OCI-LY7 (cell line): Measurements from ENCODE around the gene MRI1. TPM values are rescaled to one million over a fixed set of nuclear protein-coding genes. Genes with fewer than 3 reads are reported as not detected.

Experiments
- BruUV-seq: library from RNA; stranded (reverse); fragments of 400-500 nt; replicated peaks from 2 replicates; lab custom pipeline; 2021; lab: Mats Ljungman, UMichigan
- CTCF ChIA-PET: fragments of 300-600 bp; sonication (Branson Sonifier 250); formaldehyde crosslinking; loops from one replicate; lab custom pipeline; 2022; ENCODE audit warnings: antibody characterized with exemption; ENCODE audit not compliant: unreplicated experiment; lab: Charles Lee
- POLR2A ChIA-PET: fragments of 300-600 bp; sonication (Branson Sonifier 250); formaldehyde crosslinking; loops from one replicate; lab custom pipeline; 2022; ENCODE audit warnings: antibody characterized with exemption; lab: Charles Lee
- DNase-seq: peaks from one replicate; pipeline ENCODE4 v3.0.0-alpha.2; 2015; ENCODE audit warnings: low spot score
- H2AFZ ChIP-seq: fragments of 200-600 bp; sonication (generic), shearing (Covaris generic); 2 replicates; pipeline ENCODE4 v1.6.1; 2014; ENCODE audit warnings: mild to moderate bottlenecking, antibody characterized with exemption, low read length, moderate library complexity
- H3K27ac ChIP-seq: fragments of 200-600 bp; sonication (generic); 2 replicates; pipeline ENCODE4 v1.5.1; 2014; ENCODE audit warnings: mixed run types, low read depth, mild to moderate bottlenecking, moderate library complexity, low read length, inconsistent platforms; ENCODE audit not compliant: poor library complexity, severe bottlenecking
- H3K36me3 ChIP-seq: fragments of 200-600 bp; sonication (generic); 2 replicates; pipeline ENCODE4 v1.6.1; 2014; ENCODE audit warnings: mild to moderate bottlenecking, antibody characterized with exemption, low read length, moderate library complexity, mixed read lengths; ENCODE audit not compliant: insufficient read depth
- H3K4me1 ChIP-seq: fragments of 200-600 bp; sonication (generic); 2 replicates; pipeline ENCODE4 v1.5.1; 2014; ENCODE audit warnings: mild to moderate bottlenecking, low read length; ENCODE audit not compliant: insufficient read depth, poor library complexity, severe bottlenecking
- H3K4me2 ChIP-seq: fragments of 200-600 bp; sonication (generic); 2 replicates; pipeline ENCODE4 v1.6.1; 2014; ENCODE audit warnings: mild to moderate bottlenecking, low read length
- H3K4me3 ChIP-seq: fragments of 200-600 bp; sonication (generic); 2 replicates; pipeline ENCODE4 v1.5.1; 2014; ENCODE audit warnings: mild to moderate bottlenecking, low read depth, low read length; ENCODE audit not compliant: poor library complexity, severe bottlenecking
- H3K79me2 ChIP-seq: fragments of 200-600 bp; sonication (generic); 2 replicates; pipeline ENCODE4 v1.6.1; 2016; ENCODE audit warnings: low read depth, mild to moderate bottlenecking, low read length, moderate library complexity, mixed read lengths; ENCODE audit not compliant: insufficient read depth
- H3K9me2 ChIP-seq: fragments of 200-600 bp; sonication (generic); 2 replicates; pipeline ENCODE4 v1.6.1; 2016; ENCODE audit warnings: mild to moderate bottlenecking, low read length, mixed read lengths; ENCODE audit not compliant: insufficient read depth
- H3K9me3 ChIP-seq: fragments of 200-600 bp; sonication (generic); 2 replicates; pipeline ENCODE4 v1.6.1; 2014; ENCODE audit warnings: mild to moderate bottlenecking, mixed run types, low read length, mixed read lengths
- H4K20me1 ChIP-seq: fragments of 200-600 bp; sonication (generic); 2 replicates; pipeline ENCODE4 v1.6.1; 2014; ENCODE audit warnings: mild to moderate bottlenecking, antibody characterized with exemption, low read length, moderate library complexity, mixed read lengths; ENCODE audit not compliant: insufficient read depth
- EZH2phosphoT487 ChIP-seq: fragments of 200-600 bp; sonication (generic); IDR thresholded peaks from 2 replicates; pipeline ENCODE4 v1.6.1; 2018; ENCODE audit warnings: low read depth, borderline replicate concordance, mild to moderate bottlenecking, mixed run types, antibody characterized with exemption, low read length, moderate library complexity, mixed read lengths
- intact Hi-C: fragments of 100-400 bp; cut with micrococcal nuclease; formaldehyde crosslinking; loops from one replicate; pipeline ENCODE4 v1.10.0; 2022; ENCODE audit not compliant: unreplicated experiment
- total RNA-seq, 2 experiments: library from RNA; depleted of rRNA in 1 of 2; stranded (reverse); fragments of >200 nt in 1 of 2; shearing (Covaris generic) in 1 of 2; gene quantifications; 2 replicates each; pipeline ENCODE4 v1.2.3, GENCODE V29; 2014 to 2022
- TF ChIP-seq, protein P1 (sequence below): fragments of 200-600 bp; sonication (generic); conservative IDR thresholded peaks from 2 replicates; pipeline ENCODE4 v1.5.1; 2014; ENCODE audit warnings: mild to moderate bottlenecking, antibody characterized with exemption, low read length, moderate library complexity, mixed read lengths

MRI1 gene
- total RNA-seq, 2 experiments from 2014 or later, result 23.4 to 27.3 TPM

GRCh38 chr19:13817615-13818371 lies 53.5 kb downstream of the MRI1 start:
- H3K79me2 ChIP-seq, result no peaks in the 10 kb centered on the region
- no peak overlapping the region for H3K4me2 ChIP-seq
- POLR2A ChIA-PET, result interaction anchor here (0.6 kb wide), 1 partner anchor 80 kb away, joined by 3 read pairs; no protein-coding TSS in a partner anchor
- no peaks in the 10 kb centered on the region for H3K9me2 ChIP-seq
- intact Hi-C loops, result no loop called here
- H3K36me3 ChIP-seq, result peaks cover 6% of the 10 kb centered on the region; the same call in 1 of the 2 replicates
- no peak overlapping the region for H3K27ac ChIP-seq
- no peaks in the 10 kb centered on the region for H4K20me1 ChIP-seq
- no peaks in the 10 kb centered on the region for H3K9me3 ChIP-seq
- CTCF ChIA-PET, result no interaction called here
- no peak overlapping the region for H3K4me3 ChIP-seq
- no peak for TF ChIP-seq EZH2phosphoT487
- TF ChIP-seq, protein P1, sequence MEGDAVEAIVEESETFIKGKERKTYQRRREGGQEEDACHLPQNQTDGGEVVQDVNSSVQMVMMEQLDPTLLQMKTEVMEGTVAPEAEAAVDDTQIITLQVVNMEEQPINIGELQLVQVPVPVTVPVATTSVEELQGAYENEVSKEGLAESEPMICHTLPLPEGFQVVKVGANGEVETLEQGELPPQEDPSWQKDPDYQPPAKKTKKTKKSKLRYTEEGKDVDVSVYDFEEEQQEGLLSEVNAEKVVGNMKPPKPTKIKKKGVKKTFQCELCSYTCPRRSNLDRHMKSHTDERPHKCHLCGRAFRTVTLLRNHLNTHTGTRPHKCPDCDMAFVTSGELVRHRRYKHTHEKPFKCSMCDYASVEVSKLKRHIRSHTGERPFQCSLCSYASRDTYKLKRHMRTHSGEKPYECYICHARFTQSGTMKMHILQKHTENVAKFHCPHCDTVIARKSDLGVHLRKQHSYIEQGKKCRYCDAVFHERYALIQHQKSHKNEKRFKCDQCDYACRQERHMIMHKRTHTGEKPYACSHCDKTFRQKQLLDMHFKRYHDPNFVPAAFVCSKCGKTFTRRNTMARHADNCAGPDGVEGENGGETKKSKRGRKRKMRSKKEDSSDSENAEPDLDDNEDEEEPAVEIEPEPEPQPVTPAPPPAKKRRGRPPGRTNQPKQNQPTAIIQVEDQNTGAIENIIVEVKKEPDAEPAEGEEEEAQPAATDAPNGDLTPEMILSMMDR, result no peak
- no TSS peak for BruUV-seq
- H3K4me1 ChIP-seq, result peaks cover 18% of the 10 kb centered on the region
- DNase-seq, result no peak
- no peak overlapping the region for H2AFZ ChIP-seq

DNA sequence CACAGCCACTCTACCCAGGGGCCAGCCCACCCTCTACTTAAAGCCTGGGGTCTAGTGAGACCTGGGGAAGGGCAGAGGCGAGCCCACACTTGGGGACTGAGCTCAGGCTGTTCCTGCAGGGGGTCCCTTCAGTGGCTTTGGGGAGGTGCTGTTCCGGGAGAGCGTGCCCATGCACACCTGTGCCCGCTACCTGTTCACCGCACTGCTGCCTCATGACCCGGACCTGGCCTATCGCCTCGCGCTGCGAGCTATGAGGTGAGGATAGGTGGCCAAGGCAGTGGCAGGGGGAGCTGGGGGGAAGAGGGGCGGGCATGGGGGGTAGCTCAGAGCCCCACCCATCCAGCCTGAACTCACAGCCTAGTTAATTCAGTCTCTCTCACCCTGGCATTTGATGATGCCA lies 54.9 kb downstream of the MRI1 start:
- DNase-seq, result no peak
- Histone ChIP-seq H3K9me2 (no peaks in the 10 kb centered on the region), H3K79me2 (no peaks in the 10 kb centered on the region), H3K9me3 (no peaks in the 10 kb centered on the region), H3K4me3 (no peak overlapping the region), H4K20me1 (no peaks in the 10 kb centered on the region), H3K4me1 (peaks cover 26% of the 10 kb centered on the region), H3K36me3 (peaks cover 6% of the 10 kb centered on the region; the same call in 1 of the 2 replicates), H3K4me2 (no peak overlapping the region), H3K27ac (no peak overlapping the region), H2AFZ (no peak overlapping the region)
- intact Hi-C loops, result no loop called here
- no TSS peak for BruUV-seq
- ChIA-PET POLR2A (no interaction called here), CTCF (no interaction called here)
- TF ChIP-seq, protein P1, result no peak
- TF ChIP-seq EZH2phosphoT487, result no peak

DNA sequence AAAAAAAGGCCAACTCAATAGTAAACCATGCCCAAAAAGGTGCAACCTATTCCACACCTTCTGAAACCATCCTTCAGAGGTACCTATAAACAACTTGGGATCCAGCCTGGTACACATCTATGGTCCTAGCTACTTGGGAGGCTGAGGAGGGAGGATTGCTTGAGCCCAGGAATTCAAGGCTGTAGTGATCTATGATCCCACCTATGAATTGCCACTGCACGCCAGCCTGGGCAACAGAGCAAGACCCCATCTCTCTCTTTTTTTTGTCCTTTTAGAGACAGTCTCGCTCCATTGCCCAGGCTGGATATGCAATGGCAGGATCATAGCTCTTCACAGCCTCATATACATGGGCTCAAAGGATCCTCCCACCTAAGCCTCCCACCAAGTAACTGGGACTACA lies 57.0 kb downstream of the MRI1 start:
- H3K4me3 ChIP-seq, result no peak overlapping the region
- CTCF ChIA-PET, result no interaction called here
- H2AFZ ChIP-seq, result no peak overlapping the region
- TF ChIP-seq, protein P1, result no peak
- TF ChIP-seq EZH2phosphoT487, result no peak
- no peaks in the 10 kb centered on the region for H3K36me3 ChIP-seq
- H3K4me2 ChIP-seq, result peak overlapping the region; percentile 76
- DNase-seq, result no peak
- intact Hi-C loops, result no loop called here
- BruUV-seq, result no TSS peak
- peaks cover 26% of the 10 kb centered on the region for H3K4me1 ChIP-seq
- H3K9me2 ChIP-seq, result no peaks in the 10 kb centered on the region
- no peaks in the 10 kb centered on the region for H3K9me3 ChIP-seq
- H3K27ac ChIP-seq, result peak overlapping the region; percentile 57
- POLR2A ChIA-PET, result interaction anchor here (0.5 kb wide), 1 partner anchor 893 kb away, joined by 4 read pairs; no protein-coding TSS in a partner anchor
- no peaks in the 10 kb centered on the region for H3K79me2 ChIP-seq
- no peaks in the 10 kb centered on the region for H4K20me1 ChIP-seq
